Nucleus accumbens (tissue), 56 donors: ENCODE data around the gene MOB1A.
"Not testable (repeated sequence)": the region's sequence is repeated elsewhere in the genome, so short reads cannot be mapped to it uniquely, and the experiment has no call there.

Experiments used
- DNase-seq, 56 donors: peaks; one replicate each; lab custom pipeline; 2025; lab: John Stamatoyannopoulos, UW

MOB1A gene

GRCh38 chr2:74199275-74199701 is 20.6 kb upstream of the MOB1A start:
- DNase-seq: peak in 1 of 56 donors; percentile 30

GRCh38 chr2:74198461-74199274 is 20.0 kb upstream of the MOB1A start, which contains the start of gene MTHFD2:
Gene MTHFD2, plus strand, starts transcription at chr2:74198615. Its CDS starts 27 bp downstream, at chr2:74198642.
- DNase-seq: peak; percentile 21 to 86 (median 66)

DNA sequence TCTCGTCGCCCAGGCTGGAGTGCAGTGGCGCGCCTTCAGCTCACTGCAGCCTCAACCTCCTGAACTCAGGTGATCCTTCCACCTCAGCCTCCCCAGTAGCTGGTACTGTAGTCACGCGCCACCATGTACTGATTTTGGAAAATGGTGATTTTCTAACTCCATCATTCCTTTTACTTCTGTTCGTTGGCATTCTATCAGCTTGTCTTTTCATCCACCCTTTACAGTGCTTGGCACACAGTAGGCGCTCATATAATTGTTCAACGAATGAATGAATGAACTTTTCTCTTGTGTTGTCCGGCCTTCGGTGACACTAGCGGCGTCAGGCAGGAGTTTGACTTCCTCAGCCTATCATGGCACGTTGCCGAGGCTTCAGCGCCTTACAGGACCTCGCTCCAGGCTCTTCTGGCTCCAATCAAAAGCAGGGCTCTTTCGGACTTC is 19.4 kb upstream of the MOB1A start:
- peak in 1 of 56 donors; percentile 48 for DNase-seq

DNA sequence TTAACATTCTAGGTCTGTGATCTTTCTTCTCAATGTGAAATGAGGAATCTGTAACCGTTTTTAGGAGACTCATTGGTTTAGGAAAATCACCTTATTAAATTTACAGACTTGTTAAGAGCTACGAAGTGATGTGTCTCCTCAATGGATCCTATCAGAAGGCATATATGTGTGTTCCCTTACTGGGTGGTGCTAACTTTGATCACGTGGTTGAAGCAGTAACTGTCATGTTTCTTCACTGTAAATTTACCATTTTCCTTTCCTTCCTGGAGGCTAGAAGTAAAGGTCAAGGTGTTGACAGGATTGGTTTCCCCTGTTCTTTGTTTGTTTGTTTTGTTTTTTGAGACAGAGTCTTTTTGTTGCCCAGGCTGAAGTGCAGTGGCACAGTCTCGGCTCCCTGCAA is 18.4 kb upstream of the MOB1A start:
- DNase-seq: no peak

- no peak for DNase-seq
These were observed 16.1 kb upstream of the MOB1A start for GRCh38 chr2:74194799-74195198.

DNA sequence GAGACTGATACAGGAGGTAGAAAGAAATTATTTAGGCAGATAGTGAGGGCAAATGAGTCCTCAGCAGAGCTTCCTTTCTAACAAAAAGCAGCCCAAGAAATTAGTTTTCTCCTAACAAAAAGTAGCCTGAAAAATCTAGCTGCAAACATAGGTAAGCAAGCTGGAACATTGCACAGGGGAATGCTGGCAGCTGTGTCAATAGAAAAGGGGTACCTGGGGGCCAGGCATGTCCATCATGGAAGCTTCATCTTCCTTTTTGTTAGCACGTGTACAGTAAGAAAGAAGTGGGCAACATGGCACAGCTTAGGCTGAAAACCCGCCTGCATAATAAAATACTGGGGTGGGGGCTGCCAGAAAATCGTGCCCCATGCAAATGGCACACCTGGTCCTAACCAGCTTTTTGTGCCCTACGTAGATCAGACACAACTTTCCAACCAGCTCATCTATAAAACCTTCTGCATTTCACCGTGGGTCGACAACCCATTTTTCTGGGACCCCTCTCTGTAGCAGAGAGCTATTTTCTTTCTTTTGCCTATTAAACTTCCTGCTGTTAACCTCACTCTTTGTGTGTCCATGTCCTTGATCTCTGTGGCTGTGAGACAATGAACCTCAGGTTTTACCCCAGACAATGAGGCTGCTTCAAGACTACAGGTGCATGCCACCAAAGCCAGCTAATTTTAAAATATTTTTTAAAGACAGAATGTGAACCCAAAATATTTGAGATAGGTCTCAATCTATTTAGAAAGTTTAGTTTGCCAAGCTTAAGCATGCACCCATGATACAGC is 13.1 kb upstream of the MOB1A start:
- no peak for DNase-seq

DNA sequence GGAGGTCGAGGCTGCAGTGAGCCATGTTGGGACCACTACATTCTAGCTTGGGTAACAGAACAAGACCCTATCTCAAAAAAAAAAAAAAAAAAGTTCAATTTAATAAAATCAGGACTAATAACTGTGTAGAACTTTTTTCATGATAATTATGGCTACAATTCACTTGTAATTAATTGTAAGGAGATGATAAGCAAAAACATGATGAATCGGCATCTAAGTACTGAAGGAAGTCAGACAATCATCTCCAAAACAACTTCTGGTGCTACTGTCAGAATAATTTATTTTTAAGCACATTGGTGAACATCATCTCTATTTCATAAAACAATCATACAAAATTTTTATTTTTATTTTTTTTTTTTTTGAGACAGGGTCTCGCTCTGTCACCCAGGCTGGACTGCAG is 10.0 kb upstream of the MOB1A start:
- DNase-seq: no peak

DNA sequence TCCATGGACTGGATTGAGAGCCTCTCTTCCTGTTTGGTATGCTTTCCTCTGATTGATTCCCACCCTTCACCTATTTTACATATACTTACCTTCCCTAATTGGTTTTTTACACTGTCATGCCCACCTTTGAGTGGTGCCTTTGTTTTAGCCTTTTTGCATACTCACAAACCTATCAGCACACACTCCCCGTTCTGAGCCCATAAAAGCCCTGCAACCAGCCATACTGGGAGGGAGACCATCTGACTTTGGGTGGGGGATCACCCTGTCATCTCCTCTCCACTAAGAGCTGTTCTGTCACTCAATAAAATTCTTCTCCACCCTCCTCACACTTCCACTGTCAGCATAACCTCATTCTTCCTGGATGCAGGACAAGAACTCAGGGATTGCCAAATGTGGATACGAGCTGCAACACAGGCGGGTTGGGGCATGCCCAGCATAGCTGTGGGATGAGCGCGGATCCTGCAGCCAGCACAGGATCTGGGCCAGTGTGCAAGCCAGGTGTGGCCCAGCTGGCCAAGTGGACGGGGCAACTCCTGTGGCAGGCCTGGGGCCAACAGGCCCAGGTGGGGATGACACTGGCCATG is 9.4 kb upstream of the MOB1A start:
- DNase-seq: no peak

- DNase-seq: not testable (repeated sequence)
These were observed 8.0 kb upstream of the MOB1A start for GRCh38 chr2:74186706-74187105.

GRCh38 chr2:74186038-74186437 is 7.4 kb upstream of the MOB1A start:
- DNase-seq: peak in 12 of 56 donors; percentile 2 to 36 (median 9)

DNA sequence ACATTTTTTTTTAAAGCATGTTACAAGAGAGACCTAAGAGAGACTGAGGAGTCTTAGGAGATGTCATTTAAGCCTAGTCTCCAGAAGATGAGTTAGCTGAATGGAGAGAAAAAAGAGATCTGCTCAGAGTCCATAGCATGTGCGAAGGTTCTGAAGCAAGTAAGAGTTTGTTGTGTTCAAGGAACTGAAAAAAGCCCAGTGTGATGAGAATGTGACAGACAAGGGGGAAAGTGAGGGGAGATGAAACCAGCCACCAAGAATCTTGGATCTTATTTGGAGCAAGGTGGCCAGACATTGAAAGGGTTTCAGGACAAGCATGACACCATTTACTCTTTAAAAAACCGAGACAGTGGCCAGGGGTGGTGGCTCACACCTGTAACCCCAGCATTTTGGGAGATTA is 5.2 kb upstream of the MOB1A start:
- DNase-seq: no peak

GRCh38 chr2:74181739-74182138 is 3.1 kb upstream of the MOB1A start:
- DNase-seq: peak in 20 of 56 donors; percentile 2 to 45 (median 19)

DNA sequence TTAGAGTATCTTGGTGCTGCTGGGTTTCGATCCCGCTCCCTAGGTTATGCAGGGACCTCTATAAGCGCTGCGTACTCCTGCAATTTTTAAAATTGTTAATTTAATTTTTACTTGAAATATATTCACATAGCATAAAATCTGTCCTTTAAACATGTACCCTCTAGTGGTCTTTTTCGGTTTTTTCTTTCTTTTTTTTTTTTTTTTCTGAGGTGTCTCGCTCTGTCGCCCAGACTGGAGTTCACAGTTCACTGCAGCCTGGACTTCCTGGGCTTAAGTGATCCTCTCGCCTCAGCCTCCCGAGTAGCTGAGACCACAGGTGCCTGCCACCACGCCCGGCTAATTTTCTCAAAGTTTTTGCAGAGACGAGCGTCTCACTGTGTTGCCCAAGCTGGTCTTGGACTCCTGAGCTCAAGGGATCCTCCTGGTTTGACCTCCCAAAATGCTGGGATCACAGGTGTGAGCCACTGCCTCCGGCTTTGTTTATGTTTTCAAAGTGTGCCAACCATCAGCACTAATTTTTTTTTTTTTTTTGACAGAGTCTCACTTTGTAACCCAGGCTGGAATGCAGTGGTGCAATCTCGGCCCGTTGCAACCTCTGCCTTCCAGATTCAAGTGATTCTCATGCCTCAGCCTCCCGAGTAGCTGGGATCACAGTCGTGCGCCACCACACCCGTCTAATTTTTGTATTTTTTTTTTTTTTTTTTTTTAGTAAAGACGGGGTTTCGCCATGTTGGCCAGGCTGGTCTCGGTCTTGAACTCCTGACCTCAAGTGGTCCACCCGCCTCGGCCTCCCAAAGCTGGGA is 585 bp upstream of the MOB1A start:
- DNase-seq: peak in 3 of 56 donors; percentile 13 to 30 (median 27)

- DNase-seq: no peak
These were observed 983 bp downstream of the MOB1A start for GRCh38 chr2:74177696-74178095.

GRCh38 chr2:74174909-74175308 is 3.8 kb downstream of the MOB1A start:
- no peak for DNase-seq

DNA sequence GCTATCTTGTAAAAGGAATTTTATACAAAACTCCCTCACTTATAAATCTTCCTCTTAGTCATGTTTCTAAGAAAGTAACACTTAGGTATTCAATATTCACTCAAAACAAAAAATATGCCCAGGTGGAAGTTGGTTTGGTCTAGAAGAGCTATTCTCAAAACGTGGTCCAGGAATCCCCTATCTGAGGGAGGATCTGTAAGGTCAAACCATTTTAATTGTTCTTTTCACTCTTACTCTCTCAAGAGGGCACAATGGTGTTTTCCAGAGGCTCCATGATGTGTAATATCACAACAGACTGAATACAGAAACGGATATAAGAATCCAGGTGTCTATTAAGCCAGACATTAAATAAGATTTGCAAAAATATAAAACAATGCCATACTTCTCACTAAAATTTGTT is 9.9 kb downstream of the MOB1A start:
- no peak for DNase-seq

DNA sequence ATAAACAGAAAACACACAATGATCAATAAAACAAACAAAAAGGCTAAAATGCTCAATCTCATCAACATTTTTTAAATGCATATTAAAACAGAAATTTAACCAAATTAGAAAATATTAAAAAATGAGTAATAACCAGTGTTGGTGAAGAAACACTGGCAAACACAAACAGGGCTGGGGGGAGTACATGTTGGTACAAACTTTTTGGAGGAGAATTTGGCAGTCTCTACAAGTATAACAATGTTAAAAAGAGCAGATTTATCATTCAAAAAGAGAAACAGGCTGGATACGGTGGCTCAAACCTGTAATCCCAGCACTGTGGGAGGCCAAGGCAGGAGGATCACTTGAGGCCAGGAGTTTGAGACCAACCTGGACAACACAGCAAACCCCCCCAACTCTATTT is 13.9 kb downstream of the MOB1A start:
- DNase-seq: no peak

DNA sequence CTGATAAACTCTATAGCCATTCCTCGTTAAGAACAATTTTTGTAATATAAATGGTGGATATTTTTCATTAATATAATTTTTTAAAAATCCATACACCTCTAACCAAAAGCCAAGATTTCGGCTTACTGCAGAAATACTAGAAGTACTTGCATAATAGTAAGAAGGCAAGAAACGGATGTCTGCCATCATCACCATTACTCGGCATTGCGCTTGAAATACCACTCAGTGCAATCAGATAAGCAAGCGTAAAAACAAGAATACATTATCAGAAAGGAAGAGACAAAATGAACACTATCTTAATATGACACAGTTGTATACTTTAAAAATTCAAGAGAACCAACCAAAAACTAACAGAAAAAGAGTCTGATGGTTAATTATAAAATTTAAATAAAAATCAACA is 15.7 kb downstream of the MOB1A start:
- DNase-seq: no peak

DNA sequence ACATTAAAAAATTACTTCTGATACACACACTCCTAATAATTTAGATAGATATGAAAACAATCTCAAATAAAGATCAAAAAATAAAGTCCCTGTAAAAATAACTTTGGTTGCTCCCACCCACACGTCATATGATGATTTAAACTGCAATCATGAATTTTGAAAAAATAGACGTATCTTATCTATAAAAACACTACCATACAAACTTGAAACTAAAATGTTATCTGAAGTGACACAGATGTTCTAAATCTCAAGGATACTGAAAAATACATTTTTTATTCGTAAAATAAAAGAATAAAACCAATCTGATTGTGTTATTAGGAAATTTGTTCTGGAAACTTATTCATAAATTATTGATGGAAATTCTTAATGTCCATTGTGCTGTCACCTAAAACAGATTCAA is 22.8 kb downstream of the MOB1A start:
- DNase-seq: no peak

- no peak for DNase-seq
These were observed 25.7 kb downstream of the MOB1A start for GRCh38 chr2:74152954-74153353.
